Measurements from ENCODE around the gene ZNF106.

The ZNF106 gene

DNA sequence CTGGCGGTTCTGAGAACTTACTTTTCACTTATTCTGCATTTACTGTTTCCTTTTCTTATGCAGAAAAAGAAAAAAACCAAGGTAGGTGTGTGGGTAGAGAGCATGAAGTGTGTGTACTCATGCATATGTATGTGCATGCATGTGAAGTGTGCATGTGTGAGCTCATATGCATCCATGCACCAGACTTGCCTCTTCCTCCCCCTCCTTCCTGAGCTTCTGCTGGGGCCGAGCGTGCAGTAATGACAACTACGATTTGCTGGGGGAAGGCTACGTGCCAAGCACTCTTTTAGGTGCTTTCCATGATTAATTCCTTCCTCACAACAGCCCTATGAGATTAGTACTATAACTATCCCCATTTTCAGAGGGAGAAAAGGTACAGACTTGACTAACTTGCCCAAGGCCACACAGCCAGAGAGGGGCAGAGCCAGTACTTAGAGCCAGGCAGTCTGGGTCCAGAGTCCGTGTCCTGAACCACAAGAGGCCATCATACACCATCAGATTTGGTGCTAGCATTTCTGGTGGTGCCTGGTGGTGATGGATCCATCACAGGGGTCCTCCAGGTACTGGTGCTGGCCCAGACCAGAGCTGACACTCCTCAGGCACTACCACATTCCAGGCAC, 85.0 kb downstream of the ZNF106 start:
- no peak for DNase-seq (ENCODE audit: low read depth)

DNA sequence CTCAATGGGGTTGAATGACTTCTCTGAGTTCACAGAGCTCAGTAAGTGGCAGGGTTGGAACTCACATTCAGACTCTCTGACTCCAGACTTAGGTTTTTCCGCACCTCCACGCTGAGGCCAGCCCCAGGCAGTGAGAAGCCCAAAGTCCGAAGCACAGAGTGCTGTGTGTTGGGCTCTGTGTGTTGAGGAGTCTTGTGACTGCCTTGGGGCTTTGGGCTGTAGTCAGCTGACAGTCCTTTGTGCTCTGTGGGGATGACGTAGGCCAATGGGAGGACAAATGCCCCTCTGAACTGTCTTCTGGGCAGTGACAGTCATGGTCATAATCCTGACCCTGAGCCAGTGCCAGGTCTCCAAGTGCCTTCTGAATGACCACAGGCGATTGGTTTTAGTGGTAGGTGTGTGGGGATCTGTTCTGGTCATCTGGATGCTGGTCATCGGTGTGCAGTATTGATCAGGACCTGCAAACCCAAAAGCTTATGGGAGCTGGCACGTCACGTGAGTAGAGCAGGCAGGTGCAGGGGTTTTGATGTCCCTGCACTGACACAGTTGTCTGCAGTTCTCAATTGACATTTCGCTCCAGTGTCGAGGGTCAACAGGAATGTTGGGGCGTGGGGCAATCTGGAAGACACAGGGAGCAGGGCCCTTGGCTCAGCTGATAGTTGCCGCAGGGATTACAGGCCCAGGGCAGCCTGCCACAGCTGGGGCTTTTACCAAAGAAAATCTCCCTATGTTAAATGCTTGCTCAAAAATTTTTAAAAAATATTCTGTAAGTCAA, 86.3 kb downstream of the ZNF106 start:
- DNase-seq (ENCODE audit: low read depth), result no peak

DNA sequence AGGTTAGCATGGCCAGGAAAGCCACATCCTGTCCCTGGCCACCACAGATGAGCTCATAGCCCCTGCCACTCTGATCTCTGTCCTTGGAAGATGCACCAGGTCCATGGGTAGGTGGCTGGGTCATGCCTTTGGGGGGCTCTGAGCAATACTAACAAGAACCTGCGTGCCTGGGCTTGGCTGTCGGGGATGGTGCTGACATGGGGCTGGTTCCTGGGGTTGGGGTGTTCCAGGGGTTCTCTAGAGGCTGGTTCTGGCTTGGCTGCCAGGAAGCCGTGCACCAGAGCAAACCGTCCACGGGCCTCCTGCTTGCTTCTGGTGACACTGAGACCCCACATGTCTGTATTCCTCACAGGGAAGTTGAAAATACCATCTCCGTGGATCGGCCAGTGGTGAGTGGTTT, 87.6 kb downstream of the ZNF106 start:
- no peak for DNase-seq (ENCODE audit: low read depth)

DNA sequence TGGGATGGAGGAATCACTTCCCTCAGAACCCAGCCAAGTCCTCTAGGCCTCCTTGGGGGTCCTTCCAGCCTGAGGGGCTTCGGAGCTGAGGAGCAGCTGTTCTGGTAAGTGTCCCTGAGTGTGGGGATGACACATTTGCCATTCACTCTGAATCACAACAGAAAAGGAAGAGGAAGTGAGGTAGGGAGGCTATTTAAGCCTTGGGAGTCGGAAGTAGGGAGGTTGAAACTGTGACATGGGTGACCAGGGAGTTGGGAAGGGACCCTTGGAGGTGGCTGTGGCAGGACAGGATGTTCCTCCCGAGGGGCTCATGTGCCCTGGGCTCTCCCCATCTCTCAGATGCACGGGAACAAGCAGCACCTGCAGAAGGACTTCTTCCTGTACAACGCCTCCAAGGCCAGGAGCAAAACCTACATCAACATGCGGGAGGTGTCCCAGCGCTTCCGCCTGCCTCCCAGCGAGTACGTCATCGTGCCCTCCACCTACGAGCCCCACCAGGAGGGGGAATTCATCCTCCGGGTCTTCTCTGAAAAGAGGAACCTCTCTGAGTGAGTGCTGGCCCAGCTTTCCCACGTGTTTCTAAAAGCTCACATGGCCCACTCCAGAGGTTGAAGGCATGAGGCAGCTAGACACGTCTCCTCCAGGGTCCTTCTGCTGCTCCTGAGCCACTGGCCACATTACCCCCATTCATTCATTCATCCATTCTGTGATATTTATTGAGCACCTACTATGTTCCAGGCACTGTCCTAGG, 88.3 kb downstream of the ZNF106 start:
- no peak for DNase-seq (ENCODE audit: low read depth)

DNA sequence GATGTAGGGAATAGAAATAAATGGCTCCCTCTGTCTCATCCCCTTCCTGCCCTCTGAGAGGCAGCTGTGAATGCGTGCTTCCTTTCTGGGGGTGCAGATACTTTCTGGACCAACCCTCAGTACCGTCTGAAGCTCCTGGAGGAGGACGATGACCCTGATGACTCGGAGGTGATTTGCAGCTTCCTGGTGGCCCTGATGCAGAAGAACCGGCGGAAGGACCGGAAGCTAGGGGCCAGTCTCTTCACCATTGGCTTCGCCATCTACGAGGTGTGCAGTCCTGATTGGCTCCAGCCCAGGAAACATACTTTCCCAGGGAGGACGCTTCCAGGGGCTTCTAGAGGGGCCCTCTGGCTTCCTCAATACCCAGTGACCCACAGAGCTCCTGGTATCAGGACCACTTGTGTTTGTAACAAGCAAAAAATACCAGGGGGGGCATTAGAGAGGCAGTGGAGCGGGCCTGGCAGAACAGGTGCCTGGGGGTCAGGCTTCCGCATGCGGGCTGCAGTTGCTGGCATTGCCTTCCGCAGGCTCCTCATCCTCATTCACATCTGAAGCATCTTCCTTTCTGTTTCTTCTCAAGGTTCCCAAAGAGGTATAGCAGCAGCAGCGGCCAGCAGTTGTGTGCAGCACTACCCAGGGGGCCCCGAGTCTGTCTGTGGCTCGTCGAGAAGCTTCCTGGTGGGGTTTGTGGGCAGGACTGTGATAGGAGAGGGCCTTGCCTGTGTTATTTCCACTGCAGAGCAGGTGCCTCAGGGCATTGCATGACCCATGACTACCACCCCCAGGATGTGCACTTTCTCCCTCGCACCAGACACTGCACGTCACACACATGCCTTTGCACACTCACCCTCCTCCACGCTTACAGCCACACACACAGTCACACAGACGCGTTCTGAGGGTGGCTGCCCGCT, 89.1 kb downstream of the ZNF106 start:
- no peak for DNase-seq (ENCODE audit: low read depth)

DNA sequence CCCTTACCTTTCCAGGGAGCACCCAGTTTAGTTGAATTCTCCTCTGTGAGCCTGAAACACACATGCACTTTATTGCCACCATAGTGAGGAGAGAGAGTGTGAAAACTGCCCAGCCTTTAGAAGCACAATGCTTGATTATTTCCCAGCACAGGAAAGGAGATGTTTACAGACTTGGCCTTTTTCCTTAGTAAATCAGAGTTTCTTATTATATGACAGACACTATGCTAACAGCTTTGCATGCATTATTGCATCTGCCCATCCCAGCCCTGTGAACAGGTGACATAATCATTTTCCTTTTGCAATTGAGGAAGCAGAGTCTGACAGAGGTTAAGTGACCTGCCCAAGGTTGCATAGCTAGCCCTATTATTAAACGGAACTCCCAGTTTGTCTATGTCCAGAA, 95.1 kb downstream of the ZNF106 start:
- DNase-seq (ENCODE audit: low read depth), result no peak

DNA sequence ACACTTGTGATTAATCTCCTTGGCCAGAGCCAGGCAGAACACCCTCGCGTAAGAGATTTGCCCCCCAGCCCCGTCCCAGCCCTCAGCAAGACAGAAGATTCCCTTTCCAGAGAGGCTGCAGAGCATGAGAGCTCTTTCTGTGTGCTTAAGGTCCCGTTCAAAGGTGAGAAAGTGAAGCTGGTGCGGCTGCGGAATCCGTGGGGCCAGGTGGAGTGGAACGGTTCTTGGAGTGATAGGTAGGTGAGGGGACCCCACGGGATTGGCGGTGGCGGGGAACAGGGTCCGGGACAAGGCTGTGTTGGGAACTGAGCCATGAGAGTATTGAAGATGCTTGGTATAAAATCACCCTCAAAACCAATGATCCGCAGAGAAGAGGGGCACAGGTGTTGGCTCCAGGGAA, 96.8 kb downstream of the ZNF106 start:
- no peak for DNase-seq (ENCODE audit: low read depth)

DNA sequence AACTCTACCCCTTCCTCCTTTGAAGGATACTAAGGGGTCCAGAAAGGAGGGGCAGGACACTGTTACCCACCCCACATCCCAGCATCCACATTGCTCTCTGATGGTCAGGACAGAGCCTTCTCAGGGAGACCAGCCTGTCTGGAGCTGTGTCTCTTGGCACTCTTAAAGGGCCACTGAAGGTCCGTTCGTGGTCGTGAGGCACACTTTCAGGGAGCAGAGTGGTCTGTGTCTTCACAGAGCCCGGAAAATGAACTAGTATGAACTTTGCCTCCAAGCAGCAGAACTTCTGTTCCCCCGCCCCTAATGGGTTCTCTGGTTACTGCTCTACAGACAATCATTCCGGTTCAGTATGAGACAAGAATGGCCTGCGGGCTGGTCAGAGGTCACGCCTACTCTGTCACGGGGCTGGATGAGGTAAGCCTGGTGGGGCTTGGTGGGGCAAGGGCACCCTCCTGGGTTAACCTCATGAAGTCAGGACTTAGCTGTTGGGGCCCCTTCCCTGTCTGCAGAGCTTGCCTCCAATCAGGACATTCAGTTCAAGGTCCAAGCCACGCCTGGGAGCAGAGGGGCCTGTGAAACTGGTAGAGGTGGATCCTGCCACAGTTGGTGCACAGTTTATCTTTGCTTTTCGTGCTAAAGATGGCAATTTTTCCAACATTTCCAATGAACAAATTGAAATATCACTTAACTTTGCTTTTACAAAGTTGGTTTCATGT, 98.5 kb downstream of the ZNF106 start:
- no peak for DNase-seq (ENCODE audit: low read depth)

DNA sequence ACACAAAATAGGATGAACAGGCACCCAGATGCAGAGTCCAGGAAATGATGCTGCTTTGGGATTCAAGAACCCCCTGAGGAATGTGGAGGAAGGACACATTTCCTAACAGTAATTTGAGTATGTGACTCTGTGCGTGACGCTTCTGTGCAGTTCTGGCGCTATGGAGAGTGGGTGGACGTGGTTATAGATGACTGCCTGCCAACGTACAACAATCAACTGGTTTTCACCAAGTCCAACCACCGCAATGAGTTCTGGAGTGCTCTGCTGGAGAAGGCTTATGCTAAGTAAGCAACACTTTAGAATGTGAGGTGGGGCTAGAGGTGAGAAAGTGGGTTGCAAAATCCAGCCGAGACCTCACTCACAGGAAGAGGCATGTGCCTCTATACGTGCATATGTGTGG, 103.3 kb downstream of the ZNF106 start:
- DNase-seq (ENCODE audit: low read depth), result no peak

DNA sequence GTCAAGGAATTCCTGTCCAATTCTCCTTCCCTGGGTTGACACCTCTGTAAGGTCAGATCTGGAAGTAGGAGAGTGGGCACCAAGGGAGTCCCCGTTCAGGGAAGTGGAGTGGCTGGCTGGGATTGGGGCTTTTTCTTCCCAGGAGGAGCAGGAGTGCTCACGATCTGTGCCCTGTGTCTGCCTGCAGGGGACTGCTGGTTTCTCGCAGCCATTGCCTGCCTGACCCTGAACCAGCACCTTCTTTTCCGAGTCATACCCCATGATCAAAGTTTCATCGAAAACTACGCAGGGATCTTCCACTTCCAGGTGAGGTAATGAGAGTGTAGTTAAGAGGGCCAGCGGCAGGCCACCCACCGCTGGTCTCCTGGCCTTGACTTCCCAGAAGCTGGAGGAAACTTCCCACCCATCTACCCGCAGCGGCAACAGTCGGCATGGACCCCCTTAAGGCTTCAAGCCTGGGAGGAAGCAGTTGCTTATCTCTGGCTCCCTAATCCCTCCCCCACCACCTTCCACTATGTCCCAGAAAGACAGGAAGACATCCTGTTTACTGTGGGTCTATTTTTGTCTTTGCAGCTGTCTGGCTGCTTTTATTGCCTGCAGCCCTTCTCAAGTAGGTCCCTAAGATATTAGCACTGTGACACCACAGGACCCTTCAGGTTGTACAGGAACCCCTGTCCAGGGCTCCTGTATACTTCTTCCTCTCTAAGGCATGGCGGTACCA, 104.8 kb downstream of the ZNF106 start:
- DNase-seq (ENCODE audit: low read depth), result no peak

DNA sequence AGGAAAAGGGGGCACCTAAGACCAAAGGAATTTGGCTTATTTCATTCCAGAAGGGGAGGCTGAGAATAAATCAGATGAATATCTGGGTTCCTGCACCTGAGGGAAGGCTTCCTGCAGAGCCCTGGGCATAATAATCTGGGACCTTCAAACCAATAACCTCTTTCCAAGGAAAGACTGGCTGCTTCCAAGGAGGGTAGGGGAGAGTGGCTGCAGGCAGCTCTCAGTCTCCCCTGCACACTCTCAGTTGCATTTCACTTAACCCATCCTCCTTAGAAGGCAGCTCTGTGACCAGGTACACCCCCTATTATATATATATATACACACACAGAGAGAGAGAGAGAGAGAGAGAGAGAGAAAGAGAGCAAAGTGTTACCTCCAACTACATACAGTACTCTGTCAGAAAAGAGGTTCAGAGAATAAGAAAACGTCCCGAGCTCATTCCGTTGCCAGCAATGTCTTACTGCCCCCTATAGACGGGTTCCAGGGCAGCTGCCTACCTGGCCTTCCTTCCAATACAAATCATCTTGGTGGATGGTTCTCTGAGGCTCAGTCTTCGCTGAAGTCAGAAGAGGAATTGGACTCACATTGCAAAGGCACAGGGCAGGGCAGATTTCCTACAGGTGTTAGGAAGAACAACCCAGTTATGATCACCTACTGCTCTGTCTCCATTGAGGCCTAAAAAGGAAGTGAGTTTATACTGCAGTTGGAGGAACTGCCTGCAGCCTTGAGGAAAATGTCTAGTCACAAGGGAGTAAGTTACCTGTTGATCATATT, 105.5 kb downstream of the ZNF106 start:
- peak; percentile 10 for DNase-seq (ENCODE audit: low read depth)

DNA sequence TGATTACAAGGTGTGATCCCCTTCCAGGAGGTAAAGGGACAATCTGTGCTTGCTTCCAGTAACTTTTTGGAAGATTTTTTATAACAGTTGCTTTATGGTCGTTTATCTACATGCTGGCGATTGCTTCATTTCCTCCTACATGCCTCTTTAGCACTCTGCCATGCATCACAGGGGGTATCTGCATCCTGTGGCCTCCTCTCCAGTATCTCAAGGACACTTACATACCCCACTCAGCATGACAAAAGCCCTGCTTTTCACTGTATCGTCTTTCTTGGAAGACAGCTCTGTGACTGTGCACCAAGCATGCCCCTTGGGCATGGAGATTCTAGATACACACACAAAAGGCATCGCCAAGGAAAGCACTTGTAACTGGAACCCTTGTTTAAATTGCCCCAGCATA, 106.3 kb downstream of the ZNF106 start:
- DNase-seq (ENCODE audit: low read depth), result no peak

DNA sequence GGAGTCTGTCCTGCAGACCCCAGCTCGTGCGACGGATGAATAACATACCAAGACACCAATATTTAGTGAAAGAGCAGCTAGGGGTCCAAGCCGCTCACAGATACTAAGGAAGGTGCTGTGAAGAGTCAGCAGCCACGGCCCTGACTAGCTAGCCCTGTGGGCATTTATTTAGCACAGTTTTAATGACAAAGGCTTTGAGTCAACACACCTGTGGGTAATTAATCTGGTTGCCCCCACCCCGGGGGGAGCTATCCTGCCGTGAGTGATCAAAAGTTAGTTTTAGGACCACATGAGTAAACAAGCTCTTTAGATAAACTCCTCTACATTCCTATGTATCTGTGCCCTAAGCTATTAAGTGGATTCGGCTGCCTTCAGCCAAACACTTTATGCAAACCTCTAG, 112.9 kb downstream of the ZNF106 start:
- DNase-seq (ENCODE audit: low read depth), result no peak

DNA sequence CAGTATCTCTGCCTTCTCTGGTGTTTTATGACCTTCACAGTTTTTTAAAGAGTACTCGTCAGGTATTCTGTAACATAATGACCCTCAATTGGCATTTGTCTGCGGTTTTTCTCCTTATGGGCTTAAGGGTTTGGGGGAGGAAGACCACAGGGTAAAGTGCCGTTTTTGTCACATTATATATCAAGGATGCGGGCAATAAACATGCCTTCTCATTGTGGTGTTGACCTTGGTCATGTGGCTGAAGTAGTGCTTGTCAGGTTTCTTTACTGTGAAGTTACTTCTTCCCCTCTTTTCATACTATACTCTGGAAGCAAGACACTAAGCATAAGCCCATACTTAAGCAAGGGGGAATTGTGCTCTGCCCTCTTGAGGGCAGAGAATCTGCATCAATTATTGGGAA, 115.0 kb downstream of the ZNF106 start:
- DNase-seq (ENCODE audit: low read depth), result no peak

DNA sequence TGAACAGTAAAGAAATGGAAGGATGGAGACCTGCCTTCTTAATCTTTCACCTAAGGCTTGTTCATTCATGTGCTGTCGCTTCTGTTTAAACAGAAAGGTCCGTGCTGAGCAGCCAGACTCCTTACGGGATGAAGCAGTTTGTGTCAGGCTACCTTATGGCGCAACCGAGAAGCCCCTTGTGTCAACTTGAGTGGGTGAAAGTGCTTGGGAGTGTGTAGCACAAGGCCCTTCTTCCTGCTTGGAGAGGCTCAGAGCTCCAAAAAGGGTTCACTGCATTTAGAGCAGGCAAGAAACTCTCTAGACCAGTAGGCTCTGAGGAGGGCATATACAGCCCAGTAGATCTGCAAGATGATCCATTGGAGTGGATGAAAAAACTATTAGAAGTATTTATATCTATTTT, 115.7 kb downstream of the ZNF106 start:
- DNase-seq (ENCODE audit: low read depth), result no peak

DNA sequence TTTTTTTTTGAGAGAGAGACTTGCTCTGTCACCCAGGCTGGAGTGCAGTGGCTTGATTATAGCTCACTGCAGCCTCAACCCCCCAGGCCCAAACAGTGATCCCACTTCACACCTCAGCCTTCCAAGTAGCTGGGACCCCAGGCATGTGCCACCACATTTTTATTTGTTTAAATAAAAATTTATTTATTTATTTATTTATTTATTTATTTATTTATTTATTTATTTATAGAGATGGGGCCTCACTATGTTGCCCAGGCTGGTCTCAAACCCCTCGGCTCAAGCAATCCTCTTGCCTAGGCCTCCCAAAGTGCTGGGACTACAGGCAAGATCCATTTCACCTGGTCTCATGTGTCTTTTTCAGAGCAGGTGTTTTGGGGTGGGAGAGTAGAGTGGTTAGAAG, 116.1 kb downstream of the ZNF106 start:
- no peak for DNase-seq (ENCODE audit: low read depth)

DNA sequence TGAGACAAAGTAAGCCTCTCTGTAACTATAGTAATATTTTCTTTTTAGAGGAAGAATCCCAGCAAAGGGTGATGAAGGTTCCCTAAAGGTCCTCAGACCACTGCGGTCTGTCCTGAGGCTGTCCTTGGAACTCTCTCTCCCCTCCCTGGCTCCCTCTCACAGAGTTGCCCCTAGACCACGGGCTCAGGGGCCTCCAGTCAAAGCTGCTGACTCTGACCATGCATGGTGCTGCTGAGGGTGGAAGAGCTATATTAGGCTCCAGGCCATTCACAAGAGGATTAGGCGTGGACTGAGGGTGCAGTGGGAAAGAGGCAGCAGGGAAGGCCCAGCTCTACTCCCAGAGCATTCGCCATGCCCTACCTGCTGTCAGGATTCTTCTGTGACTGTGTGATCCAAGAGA, 117.0 kb downstream of the ZNF106 start:
- no peak for DNase-seq (ENCODE audit: low read depth)

DNA sequence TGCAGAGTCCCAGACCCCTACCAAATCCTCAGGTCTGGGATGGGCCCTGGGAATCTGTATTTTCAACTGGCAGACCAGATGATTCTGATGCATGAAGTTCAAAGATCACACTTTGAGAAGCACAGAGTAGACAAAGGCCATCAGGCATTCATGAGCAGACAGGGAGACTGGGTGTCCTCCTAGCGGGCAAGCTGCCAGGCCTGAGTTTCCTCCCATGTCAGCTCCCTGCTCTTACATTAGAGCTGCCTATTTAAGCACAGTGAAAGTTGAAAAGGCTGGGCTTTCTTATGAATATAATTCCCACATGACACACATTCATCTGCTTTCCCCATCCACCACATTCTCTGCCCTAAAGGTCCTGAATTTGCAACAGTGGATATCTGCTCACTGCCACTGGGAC, 117.7 kb downstream of the ZNF106 start:
- DNase-seq (ENCODE audit: low read depth), result no peak

DNA sequence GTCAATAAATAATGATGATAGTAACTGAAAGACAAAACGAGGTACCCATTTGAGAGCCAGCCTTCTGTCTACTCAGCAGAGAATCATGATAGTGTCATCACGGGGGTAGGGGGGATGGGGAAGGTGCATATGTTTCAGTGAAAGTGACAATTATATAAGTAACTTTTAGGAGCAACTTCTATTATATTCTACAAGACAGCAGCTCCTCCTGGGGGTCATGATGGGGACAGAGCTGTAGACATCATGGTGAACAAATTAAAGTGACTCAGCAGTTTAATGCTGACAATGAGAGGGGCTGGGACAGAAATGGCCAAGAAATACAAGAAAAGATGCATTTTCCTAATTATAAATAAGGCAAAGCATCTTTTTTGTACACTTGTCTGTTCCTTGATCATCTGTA, 119.8 kb downstream of the ZNF106 start:
- no peak for DNase-seq (ENCODE audit: low read depth)

DNA sequence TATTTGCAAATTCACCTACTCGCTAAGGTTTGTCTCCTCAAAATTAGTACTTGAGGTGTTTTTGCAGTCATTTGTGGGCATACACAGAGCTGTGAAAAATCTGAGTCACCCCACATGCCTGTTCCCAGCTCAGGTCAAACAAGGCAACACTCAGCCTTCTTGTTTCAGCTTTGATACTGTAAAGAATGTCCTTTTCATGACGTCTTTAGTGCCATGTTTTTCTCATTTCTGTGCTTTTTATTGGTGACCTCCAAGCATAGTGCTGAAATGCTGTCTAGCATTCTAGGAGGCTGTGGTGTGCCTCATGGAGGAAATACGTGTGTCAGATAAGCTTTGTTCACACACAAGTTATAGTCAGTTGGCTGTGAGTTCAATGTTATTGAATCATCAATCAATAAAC, 122.8 kb downstream of the ZNF106 start:
- no peak for DNase-seq (ENCODE audit: low read depth)

All from activated T-cell treated with anti-CD3 and anti-CD28 coated beads for 48 hours (primary cell).